ENCODE data around the gene ABCD3.

The ABCD3 gene

DNA sequence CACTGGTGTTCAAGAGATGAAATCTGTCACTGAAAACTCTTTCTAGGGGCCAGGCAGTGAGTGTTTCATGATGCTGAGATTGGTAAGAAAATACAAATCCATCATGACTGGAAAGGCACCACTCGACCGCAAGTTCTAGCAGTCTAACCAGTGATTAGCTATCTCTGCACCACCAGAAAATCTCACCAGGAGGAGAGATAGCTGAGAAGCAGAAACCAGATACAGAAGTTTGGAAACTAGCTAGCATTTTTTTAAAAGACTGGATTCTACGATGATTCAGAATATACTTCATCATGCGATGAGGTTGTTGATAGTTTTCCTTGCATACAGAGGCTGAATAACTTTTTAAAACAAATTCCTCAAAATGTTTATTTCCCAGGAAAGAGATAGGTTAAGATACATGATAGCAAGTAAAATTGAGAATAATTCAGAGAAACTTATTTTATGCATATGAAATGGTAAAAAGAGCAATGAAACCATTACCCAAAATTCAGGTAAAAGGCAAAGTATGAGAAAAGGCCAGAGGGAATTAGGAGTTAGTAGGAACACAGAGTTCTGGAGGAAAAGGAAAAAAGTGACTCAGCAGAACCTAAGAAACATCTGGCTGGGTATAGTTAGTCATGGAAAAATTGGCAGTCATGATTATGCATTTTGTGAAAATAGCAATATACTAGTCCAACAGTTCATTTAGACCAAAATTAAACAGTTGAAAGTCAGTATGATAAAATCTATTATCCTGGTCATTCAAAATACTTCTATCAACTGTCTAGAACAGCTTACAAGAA lies 126.7 kb downstream of the ABCD3 start:
- TF ChIP-seq TAF1 (IDR thresholded peaks at IDR 0.05; ENCODE audit: borderline replicate concordance, low read depth, low read length), result no peak
- no peak for TF ChIP-seq POLR2AphosphoS5 (IDR thresholded peaks at IDR 0.05; ENCODE audit: low read depth, low read length)
- TF ChIP-seq POLR2A (IDR thresholded peaks at IDR 0.05; ENCODE audit: low read depth, low read length), result no peak
- DNase-seq (ENCODE audit: insufficient read length) (no peak), FAIRE-seq (no peak)

DNA sequence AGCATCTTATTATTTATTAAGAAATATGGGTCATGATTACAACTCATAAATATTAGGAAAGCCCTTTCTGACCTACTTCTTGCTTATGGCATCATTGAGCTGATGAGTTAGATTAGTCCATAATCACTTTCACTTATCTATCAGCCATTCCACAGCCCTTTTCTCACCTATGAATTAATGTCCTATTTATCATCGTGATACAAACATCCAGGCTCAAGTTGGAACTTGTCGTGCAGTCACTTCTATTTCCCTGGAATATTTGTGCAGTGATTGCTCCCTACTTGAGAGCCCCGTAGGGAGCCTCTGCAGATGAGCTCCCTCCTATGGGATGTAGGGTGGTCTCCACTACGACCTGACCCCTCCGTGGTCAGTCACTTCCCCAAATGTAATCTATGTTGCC lies 131.5 kb downstream of the ABCD3 start:
- DNase-seq (ENCODE audit: insufficient read length) (no peak), FAIRE-seq (no peak)
- TF ChIP-seq POLR2AphosphoS5 (IDR thresholded peaks at IDR 0.05; ENCODE audit: low read depth, low read length) (no peak), POLR2A (IDR thresholded peaks at IDR 0.05; ENCODE audit: low read depth, low read length) (no peak), TAF1 (IDR thresholded peaks at IDR 0.05; ENCODE audit: borderline replicate concordance, low read depth, low read length) (no peak)

DNA sequence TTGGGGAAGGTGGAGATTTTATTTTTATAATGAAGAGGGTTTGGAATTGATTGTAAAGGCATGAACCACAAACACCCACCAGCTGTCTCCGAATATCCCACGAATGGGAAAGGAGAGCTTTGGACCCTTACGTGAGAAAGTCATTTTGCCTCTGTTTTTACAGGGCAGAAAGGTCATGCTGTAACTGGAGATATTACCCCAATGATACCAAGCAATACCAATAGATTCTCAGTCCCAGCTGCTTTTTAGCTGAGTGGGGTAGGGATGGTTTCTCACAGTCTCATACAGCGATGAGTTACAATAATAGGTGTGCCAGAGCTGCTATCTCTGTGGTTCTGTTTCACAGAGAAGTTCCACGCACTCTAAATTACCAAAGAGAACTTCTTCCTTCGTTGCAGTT lies 132.2 kb downstream of the ABCD3 start:
- no peak for DNase-seq (ENCODE audit: insufficient read length)
- FAIRE-seq, result no peak
- TF ChIP-seq TAF1 (IDR thresholded peaks at IDR 0.05; ENCODE audit: borderline replicate concordance, low read depth, low read length) (no peak), POLR2A (IDR thresholded peaks at IDR 0.05; ENCODE audit: low read depth, low read length) (no peak), POLR2AphosphoS5 (IDR thresholded peaks at IDR 0.05; ENCODE audit: low read depth, low read length) (no peak)

- FAIRE-seq, result no peak
- no peak for DNase-seq (ENCODE audit: insufficient read length)
- TF ChIP-seq POLR2A (IDR thresholded peaks at IDR 0.05; ENCODE audit: low read depth, low read length) (no peak), TAF1 (IDR thresholded peaks at IDR 0.05; ENCODE audit: borderline replicate concordance, low read depth, low read length) (no peak), POLR2AphosphoS5 (IDR thresholded peaks at IDR 0.05; ENCODE audit: low read depth, low read length) (no peak)
Measured at GRCh38 chr1:94550800-94551241, 132.6 kb downstream of the ABCD3 start.

GRCh38 chr1:94551449-94551848 lies 133.3 kb downstream of the ABCD3 start:
- TF ChIP-seq POLR2A (IDR thresholded peaks at IDR 0.05; ENCODE audit: low read depth, low read length) (no peak), TAF1 (IDR thresholded peaks at IDR 0.05; ENCODE audit: borderline replicate concordance, low read depth, low read length) (no peak), POLR2AphosphoS5 (IDR thresholded peaks at IDR 0.05; ENCODE audit: low read depth, low read length) (no peak)
- FAIRE-seq (no peak), DNase-seq (ENCODE audit: insufficient read length) (no peak)

GRCh38 chr1:94552071-94552586 lies 133.9 kb downstream of the ABCD3 start:
- no peak for DNase-seq (ENCODE audit: insufficient read length)
- no peak for TF ChIP-seq POLR2A (IDR thresholded peaks at IDR 0.05; ENCODE audit: low read depth, low read length)
- TF ChIP-seq TAF1 (IDR thresholded peaks at IDR 0.05; ENCODE audit: borderline replicate concordance, low read depth, low read length), result no peak
- TF ChIP-seq POLR2AphosphoS5 (IDR thresholded peaks at IDR 0.05; ENCODE audit: low read depth, low read length), result no peak
- FAIRE-seq, result no peak

DNA sequence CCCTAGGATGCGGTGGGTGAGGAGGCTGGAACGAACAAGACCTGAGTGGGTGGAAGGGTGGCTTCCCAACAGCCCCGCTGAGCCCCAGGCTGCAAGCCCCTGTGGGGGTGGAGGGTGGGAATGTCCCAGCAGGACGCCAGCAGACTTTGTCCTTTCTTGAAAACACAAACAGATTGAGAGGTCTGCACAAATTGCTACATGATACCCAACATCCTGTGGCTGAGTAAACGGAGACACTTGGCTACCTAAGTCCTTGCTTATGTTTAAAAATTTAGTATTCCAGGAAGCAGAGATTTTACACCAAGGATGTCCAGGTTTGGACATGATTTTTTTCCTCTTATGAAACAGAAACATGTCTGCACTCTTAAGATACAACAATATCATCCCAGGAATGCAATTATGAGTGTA lies 135.1 kb downstream of the ABCD3 start:
- FAIRE-seq (no peak), DNase-seq (ENCODE audit: insufficient read length) (no peak)
- TF ChIP-seq POLR2A (IDR thresholded peaks at IDR 0.05; ENCODE audit: low read depth, low read length) (no peak), POLR2AphosphoS5 (IDR thresholded peaks at IDR 0.05; ENCODE audit: low read depth, low read length) (no peak), TAF1 (IDR thresholded peaks at IDR 0.05; ENCODE audit: borderline replicate concordance, low read depth, low read length) (no peak)

DNA sequence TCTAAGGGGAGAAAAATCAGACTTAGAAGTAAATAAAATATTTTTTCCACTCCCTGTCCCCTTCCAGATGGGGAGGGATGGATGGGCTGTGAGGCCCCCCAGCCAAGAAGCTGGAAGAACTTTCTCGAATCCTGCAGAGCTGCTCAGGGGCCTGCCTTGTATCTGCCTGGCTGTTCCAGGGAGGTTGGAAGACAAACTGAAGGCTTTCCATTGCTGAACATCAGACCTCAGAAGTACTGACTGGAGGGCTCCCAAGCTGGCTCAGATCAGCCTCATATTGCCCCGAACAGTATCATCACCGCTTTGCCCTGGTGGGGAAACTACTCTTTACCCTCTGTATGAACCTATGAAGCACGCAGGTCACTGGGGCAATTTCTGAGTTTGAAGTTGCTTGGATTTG lies 135.7 kb downstream of the ABCD3 start:
- no peak for DNase-seq (ENCODE audit: insufficient read length)
- FAIRE-seq, result no peak
- TF ChIP-seq POLR2A (IDR thresholded peaks at IDR 0.05; ENCODE audit: low read depth, low read length) (no peak), POLR2AphosphoS5 (IDR thresholded peaks at IDR 0.05; ENCODE audit: low read depth, low read length) (no peak), TAF1 (IDR thresholded peaks at IDR 0.05; ENCODE audit: borderline replicate concordance, low read depth, low read length) (no peak)

GRCh38 chr1:94554580-94554979 lies 136.4 kb downstream of the ABCD3 start:
- FAIRE-seq, result no peak
- no peak for DNase-seq (ENCODE audit: insufficient read length)
- TF ChIP-seq POLR2AphosphoS5 (IDR thresholded peaks at IDR 0.05; ENCODE audit: low read depth, low read length) (no peak), POLR2A (IDR thresholded peaks at IDR 0.05; ENCODE audit: low read depth, low read length) (no peak), TAF1 (IDR thresholded peaks at IDR 0.05; ENCODE audit: borderline replicate concordance, low read depth, low read length) (no peak)

DNA sequence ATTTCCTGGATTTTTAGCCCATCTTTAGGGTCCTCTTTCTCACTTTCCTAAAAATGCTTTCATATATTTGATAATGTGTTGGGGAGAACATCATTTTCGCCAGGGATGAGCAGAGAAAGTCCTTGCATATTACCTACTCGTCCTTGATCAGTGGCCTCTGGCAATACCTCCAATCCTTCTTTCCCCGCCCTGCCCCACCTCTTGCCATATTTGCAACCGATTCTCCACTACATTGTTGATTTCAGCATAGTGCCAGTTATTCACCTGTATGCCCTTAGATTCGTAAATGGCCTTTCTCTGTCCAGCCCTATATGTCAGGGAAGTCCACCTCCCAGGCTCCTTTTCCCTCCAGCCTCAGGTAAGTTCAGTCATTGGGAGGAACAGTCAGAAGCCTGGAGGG lies 136.9 kb downstream of the ABCD3 start:
- no peak for TF ChIP-seq POLR2AphosphoS5 (IDR thresholded peaks at IDR 0.05; ENCODE audit: low read depth, low read length)
- no peak for FAIRE-seq
- DNase-seq (ENCODE audit: insufficient read length), result no peak

- FAIRE-seq, result no peak
- TF ChIP-seq POLR2AphosphoS5 (IDR thresholded peaks at IDR 0.05; ENCODE audit: low read depth, low read length) (no peak), POLR2A (IDR thresholded peaks at IDR 0.05; ENCODE audit: low read depth, low read length) (no peak), TAF1 (IDR thresholded peaks at IDR 0.05; ENCODE audit: borderline replicate concordance, low read depth, low read length) (no peak)
- no peak for DNase-seq (ENCODE audit: insufficient read length)
Measured at GRCh38 chr1:94559921-94560320, 141.7 kb downstream of the ABCD3 start.

GRCh38 chr1:94560333-94560732 lies 142.1 kb downstream of the ABCD3 start:
- FAIRE-seq (no peak), DNase-seq (ENCODE audit: insufficient read length) (no peak)
- no peak for TF ChIP-seq TAF1 (IDR thresholded peaks at IDR 0.05; ENCODE audit: borderline replicate concordance, low read depth, low read length)
- TF ChIP-seq POLR2A (IDR thresholded peaks at IDR 0.05; ENCODE audit: low read depth, low read length), result no peak
- TF ChIP-seq POLR2AphosphoS5 (IDR thresholded peaks at IDR 0.05; ENCODE audit: low read depth, low read length), result no peak

Data from GM12892 (cell line).